Measurements from ENCODE around the gene LRGUK.

LRGUK gene

GRCh38 chr7:134126596-134126965, 559 bp upstream of the LRGUK start:
- no peak for DNase-seq

GRCh38 chr7:134128829-134129228, 1.7 kb downstream of the LRGUK start:
- no peak for DNase-seq

- DNase-seq, result no peak
Measured at GRCh38 chr7:134129856-134130523, 2.9 kb downstream of the LRGUK start.

GRCh38 chr7:134134004-134134403, 6.9 kb downstream of the LRGUK start:
- no peak for DNase-seq

- DNase-seq, result no peak
Measured at GRCh38 chr7:134140889-134141867, 14.0 kb downstream of the LRGUK start.

- DNase-seq, result no peak
Measured at GRCh38 chr7:134141868-134142264, 14.7 kb downstream of the LRGUK start.

- DNase-seq, result no peak
Measured at GRCh38 chr7:134153493-134154136, 26.5 kb downstream of the LRGUK start.

- no peak for DNase-seq
Measured at GRCh38 chr7:134154581-134155130, 27.5 kb downstream of the LRGUK start.

GRCh38 chr7:134155206-134155605, 28.1 kb downstream of the LRGUK start:
- no peak for DNase-seq

GRCh38 chr7:134155871-134156270, 28.7 kb downstream of the LRGUK start:
- DNase-seq, result no peak

GRCh38 chr7:134165252-134165651, 38.1 kb downstream of the LRGUK start:
- no peak for DNase-seq

GRCh38 chr7:134167250-134167649, 40.1 kb downstream of the LRGUK start:
- no peak for DNase-seq

GRCh38 chr7:134167841-134168240, 40.7 kb downstream of the LRGUK start:
- no peak for DNase-seq

- no peak for DNase-seq
Measured at GRCh38 chr7:134174795-134175261, 47.7 kb downstream of the LRGUK start.

GRCh38 chr7:134175334-134176036, 48.3 kb downstream of the LRGUK start:
- no peak for DNase-seq

- no peak for DNase-seq
Measured at GRCh38 chr7:134176037-134176350, 48.9 kb downstream of the LRGUK start.

GRCh38 chr7:134179036-134180011, 52.2 kb downstream of the LRGUK start:
- no peak for DNase-seq

- DNase-seq, result no peak
Measured at GRCh38 chr7:134180376-134180775, 53.2 kb downstream of the LRGUK start.

- no peak for DNase-seq
Measured at GRCh38 chr7:134182078-134182477, 54.9 kb downstream of the LRGUK start.

GRCh38 chr7:134184767-134185166, 57.6 kb downstream of the LRGUK start:
- DNase-seq, result no peak

- DNase-seq, result no peak
Measured at GRCh38 chr7:134186027-134186426, 58.9 kb downstream of the LRGUK start.
